GM21515 (cell line): ENCODE data around the gene MAN2A1.

Experiments used
- ATAC-seq: cut with Tn5 transposase; IDR thresholded peaks from one replicate; pipeline ENCODE4 v1.9.1; 2021; ENCODE audit not compliant: unreplicated experiment

The MAN2A1 gene

DNA sequence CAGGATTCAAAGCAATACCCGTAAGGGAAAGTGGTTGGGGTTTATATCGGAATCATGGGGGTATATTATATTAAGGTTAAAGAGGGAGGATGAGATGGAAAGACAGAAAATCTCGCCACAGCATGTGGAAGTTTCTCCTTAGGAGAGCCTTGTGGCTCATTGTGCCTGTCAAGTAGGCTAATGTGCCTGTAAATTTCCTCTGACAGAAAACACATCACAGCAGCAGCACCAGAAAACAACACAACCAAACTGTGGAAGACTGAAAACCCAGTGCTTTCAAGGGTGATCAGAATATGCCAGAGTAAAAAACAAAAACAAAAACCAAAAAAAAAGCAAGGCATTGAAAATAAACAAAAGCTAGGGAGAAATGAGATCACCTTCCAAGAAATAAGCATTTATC, 11.3 kb upstream of the MAN2A1 start:
- ATAC-seq: no peak

DNA sequence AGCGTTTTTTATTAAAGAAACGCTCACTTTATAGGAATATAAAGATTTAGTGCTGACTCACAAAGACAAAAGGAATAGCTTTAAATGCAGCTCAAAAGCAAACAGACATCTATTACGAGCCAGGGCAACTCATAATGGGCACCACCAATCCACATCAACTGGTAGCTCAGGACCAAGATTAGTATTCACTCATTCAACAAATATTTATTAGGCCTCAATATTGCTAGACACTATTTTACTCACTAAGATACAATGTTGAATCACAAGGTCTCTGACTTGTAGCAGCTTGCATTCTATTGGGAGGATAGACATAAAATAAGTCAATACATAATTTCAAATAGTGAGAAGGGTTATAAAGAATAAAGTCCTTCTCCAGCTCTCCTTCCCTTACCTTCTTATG, 8.0 kb upstream of the MAN2A1 start:
- ATAC-seq: no peak

DNA sequence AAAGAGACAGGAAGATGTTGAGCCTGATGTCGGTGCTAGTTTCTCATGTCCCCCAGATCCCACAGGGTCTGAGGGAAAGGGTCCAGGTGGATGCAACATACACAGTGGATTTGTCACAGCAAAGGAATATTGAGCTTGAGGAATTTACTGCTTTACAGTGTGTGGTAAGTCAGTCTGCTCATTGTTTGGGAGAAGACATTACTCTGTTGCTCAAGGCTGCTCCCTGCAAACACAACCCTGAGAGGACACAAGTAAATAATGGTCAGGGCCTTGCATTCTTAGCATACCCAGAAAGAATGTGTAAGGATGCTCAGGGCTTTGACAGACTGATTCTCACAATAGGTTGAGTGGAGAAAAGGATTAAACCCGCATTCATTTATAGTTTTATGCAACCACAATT, 7.3 kb upstream of the MAN2A1 start:
- ATAC-seq: no peak

DNA sequence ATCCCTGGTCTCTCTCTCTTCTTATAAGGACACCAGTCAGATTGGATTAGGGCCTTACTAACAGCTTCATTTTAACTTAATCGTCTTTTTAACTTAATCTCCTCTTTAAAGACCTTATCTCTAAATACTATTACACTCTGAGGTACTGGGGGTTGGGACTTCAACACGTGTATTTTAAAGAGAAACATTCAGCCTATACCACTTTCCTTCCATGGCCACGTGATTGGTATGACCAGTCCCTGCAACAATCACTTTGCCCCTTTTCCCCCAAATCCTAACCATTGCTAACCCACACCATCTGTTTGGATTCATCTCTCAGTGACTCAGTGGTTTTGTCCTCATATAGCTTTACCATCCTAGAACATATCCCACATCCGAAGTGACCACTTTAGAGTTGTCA, 3.8 kb upstream of the MAN2A1 start:
- no peak for ATAC-seq

DNA sequence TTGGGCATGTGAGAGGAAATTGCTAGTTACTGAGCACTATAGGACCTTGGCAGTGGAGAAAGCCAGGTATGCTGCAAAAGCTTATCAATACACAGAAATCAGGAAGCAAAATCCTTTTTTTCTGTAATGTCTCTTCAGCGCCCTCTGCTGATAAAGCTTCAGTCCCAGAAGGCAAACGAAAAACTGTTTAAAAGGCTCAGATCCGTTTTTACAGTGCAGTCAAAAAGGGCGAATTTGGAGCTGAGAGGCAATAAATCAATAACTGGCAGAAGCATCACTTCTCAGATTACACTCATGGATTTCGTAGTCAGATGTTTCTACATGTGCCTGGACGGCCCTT, 1.1 kb upstream of the MAN2A1 start:
- no peak for ATAC-seq

DNA sequence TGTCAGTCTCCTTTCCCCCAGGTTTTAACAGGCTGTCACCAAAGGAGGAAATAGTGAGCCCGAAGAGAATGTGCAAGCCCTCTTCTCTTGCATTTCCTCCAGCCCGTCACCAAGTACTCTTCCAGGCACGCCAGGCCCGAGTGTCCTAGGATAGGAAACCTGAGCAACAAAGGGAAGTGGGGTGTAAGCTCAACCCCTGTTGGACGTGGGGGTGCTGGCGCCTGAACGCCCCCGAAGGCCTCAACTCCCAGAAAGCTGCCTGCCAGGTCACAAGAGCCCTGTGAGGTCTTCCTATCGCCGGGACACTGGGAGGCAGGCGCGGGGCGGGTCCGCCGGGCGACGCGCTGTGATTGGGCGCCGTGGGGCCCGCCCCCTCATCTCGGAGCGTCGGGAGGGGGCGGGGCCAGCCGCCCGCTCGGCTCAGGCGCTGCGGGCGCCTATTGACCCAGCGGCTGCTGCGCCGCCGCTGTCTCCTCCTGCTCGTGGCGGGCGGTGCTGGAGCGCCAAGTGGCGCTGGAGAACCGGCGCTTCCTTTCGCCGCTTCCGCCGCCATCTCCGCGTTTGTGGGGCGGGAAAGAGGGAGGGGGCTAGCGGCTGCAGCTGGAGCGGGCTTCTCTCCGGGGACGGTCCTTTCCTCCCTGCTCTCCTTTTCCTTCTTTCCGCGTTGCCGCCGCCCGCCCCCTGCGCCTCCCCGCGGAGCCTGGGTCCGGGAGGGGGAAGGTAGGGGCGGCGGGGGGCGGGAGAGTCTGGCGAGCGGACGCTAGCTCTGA, 572 bp upstream of the MAN2A1 start:
- peak; percentile 76 for ATAC-seq

DNA sequence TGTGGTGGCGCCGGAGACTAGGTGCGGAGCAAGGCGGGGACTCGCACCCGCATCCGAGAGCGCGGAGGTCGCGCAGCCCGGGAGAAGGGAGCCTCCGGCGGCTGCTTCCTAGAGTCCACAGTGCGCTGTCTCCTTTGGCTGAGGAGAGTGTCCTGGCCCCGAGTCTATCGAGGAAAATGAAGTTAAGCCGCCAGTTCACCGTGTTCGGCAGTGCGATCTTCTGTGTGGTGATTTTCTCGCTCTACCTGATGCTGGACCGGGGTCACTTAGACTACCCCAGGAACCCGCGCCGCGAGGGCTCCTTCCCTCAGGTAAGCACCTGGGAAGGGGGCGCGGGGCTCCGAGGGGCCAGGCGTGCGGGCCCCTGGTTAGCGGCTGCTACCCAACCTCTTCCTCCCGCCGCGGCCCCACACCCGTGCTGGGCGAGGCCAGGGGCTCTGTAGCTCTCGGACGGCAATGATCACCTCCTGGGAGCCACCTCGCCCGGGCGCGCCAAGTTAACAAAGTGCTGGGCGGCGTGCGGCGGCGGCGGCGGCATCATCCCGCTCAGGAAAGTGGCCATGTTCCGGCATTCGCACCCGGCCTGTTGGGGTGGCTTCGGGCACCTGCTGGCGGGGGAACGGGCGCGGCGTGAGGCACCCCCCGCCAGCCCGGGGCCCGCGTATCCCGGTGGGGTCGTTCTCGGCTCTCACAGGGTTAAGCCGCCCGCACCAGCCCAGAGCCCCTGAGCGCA, 681 bp downstream of the MAN2A1 start:
- peak; percentile 12 for ATAC-seq

DNA sequence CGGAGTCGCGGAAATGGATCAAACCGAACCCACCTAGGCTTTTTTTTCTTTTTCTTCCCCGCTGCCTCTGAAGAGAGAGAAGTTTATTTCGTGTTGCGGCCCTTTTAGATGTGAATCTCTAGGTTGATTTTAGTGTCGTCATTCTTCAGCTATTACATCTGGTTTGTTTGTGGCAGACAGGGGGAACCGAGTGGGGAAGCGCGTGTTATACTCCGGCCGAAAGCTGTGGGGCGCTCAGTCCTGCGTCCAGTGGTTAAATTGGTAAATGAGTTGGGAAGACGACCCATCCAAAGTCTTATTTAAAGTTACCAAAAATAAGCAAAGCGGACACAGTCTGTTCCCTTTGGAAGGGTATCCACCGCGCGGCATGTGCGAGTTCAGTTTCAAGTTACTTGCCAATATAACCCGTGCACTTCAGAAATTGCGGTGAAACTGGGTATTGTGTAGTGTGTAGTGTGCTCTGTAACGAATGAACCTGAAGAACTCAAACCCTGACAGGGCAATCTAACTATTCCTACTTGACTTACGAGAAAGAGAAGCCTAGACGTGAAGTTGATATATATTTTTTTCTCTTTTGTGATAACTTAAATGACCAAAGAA, 1.3 kb downstream of the MAN2A1 start:
- peak; percentile 20 for ATAC-seq

DNA sequence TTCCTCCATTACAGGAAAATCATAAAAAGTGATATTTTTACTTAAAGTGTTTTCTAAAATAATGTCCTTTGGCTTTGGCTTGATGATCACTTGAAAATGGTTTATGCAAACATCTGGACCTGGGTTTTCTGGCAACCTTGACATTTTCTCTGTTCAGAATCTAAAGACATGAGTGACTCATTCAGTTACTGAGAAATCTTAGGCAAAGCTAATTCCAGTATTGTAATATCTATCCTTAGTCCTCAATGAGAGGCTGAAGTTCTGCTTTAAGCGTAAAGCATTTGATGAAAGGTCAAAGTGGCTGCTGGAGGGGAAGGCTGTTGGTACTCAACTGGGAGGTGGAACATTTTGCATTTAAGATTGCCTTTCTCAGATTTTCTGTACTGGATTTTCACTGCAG, 2.3 kb downstream of the MAN2A1 start:
- ATAC-seq: no peak

DNA sequence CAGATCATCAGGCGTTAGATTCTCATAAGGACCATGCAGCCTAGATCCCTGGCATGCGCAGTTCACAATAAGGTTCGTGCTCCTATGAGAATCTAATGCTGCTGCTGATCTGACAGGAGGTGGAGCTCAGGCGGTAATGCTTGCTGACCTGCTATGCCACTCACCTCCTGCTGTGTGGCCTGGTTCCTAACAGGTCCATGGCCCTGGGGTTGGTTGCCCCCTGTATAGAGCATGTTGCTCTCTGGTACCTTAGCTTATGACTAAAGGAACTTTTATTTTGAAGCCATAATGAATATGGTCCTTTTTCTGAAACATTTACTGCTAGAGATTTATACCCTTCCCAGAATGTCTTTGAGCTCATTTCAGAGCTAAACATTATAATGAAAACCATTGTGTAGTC, 3.1 kb downstream of the MAN2A1 start:
- ATAC-seq: no peak

DNA sequence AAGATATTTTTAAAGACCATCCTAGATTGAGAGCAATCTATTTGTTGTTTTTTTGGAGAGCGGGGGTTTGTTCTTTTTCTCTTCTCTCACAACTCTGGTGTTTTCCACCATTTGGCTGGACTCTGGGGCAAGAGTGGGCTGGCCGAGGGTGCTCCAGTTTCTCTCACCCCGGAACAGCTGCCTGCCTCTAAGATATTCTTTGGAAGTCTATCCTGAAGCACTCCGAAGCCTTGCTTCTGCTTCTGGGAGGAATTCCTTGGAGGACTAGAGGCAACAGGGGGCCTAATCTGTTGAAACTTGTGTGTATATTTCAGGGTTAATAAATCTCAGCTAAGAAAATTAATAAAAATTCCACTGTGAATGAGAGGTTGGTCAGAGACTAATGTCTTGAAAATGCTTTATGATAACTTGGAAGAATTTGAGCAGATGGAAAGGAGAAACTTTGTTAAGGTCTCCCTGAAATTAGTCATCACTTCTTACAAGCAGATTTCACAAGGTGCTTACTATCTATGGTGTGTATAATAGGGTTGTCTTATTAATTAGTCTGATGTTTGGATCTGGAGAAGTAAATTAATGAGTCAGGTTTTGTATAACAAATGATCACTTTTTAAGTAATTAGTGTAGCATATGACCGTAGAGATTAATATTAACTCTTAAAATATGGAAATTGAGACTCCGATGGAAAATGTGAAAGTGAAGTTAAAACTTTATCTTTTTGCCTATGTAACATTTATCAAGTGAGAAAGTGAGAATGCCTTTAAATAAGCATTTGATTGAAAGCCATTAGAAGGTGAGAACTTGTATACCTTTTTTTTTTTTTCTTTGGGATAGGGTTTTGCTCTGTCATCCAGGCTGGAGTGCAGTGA, 4.0 kb downstream of the MAN2A1 start:
- ATAC-seq: no peak

DNA sequence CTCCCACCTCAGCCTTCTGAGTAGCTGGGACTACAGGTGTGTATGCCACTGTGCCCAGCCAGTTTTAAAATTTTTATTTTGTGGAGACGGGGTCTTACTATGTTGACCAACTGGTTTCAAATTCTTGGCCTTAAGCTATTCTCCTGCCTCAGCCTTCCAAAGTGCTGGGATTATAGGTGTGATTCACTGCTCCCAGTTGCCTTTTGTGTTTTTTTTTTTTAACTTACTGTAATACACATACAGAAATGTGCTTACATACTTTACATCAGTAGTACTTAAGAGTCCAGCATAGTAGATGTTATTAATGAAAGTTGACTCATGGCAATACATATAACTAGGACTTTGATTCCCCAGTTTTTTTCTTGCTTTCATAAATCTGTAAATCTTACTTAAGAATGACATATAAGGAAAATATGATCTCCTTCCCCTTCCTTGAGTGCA, 4.7 kb downstream of the MAN2A1 start:
- ATAC-seq: no peak

DNA sequence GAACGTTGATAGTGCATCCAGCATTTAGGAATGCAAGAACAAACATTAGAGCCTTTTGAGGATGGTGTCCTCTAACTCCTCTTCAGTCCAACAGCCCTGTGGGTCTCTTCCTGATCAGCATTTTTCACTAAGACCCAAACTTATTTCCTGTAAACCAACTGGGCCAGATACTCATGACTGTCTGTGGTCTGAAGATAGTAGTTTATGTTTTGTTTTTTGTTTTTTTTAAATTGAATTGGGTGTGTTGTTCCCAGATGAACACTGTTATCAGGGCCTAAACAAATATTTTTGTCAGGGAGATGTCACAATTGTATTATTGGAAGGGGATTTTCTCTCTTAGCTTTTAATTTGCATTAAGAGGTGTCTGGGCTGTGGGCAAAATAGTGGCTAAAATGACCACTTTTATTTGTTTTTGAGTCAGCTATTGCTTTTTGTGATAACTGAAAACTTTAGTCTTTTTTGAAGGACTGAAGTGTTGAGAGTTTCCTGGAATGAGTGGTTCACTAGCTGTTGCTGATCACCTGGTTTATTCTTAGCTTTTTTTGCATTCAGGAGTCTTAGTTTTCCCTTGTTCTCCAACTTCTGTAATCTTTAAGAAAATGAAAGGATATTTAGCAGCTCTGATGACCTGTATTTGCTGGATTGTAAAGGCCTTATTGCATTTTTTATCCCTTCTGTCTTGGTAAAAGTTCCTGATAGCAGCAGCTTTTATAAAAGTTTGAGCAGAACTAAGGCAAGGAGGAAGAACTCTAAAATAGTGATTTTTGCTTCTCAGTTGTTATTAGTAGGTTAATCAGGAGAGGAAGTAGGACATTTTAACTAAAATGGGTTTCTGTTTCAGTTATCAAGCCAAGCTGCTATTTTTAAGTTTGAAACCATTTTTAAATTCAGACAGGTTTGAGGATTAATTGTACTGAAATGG, 5.5 kb downstream of the MAN2A1 start:
- ATAC-seq: peak; percentile 63

DNA sequence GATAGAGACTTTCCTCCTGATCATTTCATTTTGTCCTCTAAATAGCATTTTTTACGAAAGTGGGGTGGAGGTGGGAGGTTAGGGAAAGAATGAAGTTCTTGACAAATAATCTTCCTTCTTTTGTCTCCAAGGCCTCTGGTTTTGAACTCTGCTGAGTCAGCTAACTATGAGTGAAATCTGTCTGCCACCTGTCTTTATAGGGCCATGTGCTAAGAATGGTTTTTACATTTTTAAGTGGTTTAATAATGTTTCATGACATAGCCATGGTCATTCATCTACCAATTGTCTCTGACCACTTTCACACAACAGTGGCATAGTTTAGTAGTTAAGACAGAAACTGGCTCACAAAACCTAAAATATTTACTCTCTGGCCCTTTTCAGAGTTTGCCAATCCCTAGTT, 7.6 kb downstream of the MAN2A1 start:
- ATAC-seq: no peak

DNA sequence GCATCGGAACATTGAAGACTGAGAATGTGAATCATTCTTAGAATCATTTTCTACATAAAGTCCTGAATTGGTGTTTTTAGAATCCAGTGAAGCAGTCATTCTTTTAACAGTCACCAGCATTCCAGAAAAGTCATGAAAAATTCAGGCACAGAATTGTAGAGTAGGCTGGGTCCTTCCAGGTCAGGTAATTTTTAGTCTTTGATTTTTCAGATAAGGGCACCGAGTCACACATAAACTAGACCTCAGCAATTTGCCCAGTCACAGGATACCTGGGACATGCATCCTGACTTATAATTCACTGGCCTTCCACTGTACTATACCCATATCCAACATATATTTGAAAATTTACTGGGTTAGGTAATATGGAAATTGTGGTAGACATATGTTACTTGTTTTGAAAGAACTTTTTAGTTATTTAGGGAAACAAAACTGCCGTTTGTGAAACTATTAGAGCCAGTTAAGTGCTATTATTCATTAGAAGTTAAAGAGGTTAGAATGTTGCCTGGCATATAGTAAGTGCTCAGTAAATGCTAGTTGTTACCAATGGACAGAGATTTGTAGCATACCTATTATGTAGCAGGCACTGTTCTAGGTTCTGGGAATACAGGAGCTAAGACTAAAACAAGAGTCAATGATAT, 10.9 kb downstream of the MAN2A1 start:
- no peak for ATAC-seq

DNA sequence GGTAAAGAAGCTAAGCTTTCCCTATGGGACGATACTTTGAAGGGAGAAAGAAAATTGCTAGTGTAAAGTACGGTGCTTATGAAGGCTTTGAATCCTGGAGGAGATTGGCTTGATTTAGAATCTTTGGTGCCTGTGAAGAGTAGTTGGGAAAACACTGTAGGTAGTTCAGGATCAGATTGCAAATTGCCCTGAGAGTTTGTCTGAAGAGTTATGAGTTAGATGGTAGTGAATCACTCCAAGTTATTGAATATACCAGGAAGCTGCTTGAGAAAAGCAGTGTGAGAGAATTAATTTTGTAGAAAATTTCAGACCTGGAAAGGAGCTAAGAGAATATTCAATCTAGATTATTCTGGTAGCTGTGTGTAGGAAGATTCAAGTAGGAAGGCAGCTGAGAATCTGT, 11.5 kb downstream of the MAN2A1 start:
- ATAC-seq: no peak

DNA sequence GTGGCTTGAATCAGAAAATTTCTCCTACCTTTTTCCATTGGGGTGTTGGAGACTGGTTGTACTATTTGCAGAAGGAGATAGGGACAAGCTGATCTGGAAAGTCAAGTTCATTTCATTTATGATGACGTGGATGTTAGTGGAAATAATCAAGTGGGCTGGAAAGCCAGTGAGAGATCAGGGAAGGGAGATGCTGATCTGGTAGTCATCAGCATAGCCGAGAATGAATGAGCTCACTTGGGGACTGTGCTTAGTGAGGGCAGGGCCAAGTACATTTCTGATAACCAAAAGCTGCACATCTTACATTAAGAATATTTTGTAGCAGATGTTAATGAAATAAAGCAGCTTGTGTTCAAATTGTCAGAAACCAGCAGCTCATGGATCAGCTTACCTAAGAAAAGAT, 12.1 kb downstream of the MAN2A1 start:
- no peak for ATAC-seq

DNA sequence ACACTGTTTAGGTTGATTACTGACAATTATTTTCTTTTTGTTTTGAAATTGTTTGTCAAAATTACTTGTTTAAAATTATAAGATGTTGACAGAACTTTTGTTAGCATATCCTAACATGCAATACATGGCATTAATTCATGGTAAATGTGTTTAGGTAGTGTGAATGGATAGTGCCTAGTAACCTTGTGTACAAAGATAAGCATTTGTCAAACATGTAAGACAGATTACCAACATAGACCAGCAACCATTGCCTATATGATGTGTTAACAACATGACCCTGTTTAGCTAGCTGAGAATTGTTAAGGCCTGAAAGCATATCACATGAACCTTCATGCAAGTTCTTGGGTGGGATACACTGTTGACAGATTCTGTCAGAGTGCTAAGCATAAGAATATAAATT, 13.4 kb downstream of the MAN2A1 start:
- ATAC-seq: no peak

DNA sequence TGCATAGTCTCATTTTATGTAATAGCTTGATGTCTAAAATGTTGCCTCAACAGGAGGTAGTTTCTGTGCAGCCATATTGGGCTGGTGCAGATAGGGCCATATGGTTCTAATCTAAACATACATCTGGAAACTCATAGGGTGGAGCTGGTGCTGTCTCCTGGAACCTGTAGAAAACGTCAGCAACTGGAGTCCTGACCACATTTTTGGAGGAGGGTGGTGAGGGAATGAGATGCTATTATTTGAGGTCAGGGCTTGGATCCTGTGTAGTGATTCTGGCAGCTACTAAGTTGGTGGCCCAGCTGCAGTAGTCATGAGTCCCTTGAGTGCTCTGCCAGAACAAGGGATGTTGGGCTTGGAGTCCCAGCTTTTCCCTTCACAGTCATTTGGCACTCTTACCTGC, 14.1 kb downstream of the MAN2A1 start:
- no peak for ATAC-seq
